Measurements from ENCODE around the gene LHFPL3.

- TF ChIP-seq CTCF (conservative IDR thresholded peaks at IDR 0.05; ENCODE audit: low read depth, low read length) (no peak), EZH2 (IDR thresholded peaks at IDR 0.05; ENCODE audit: borderline replicate concordance, low read depth, low read length, poor library complexity, severe bottlenecking) (no peak)
Observed at GRCh38 chr7:104694710-104695109, 366.3 kb downstream of the LHFPL3 start.

Measured in A673 (cell line).